ENCODE data around the gene ZBTB8A.
"Not testable (repeated sequence)": the region's sequence is repeated elsewhere in the genome, so short reads cannot be mapped to it uniquely, and the experiment has no call there.

Gene ZBTB8A

GRCh38 chr1:32509939-32510338 lies 29.3 kb upstream of the ZBTB8A start:
- DNase-seq (ENCODE audit: low read depth, low spot score) = no peak
- CTCF ChIA-PET = interaction anchor here (1.0 to 1.9 kb wide), 2 partner anchors 10 to 363 kb away, joined by 4 to 17 read pairs; no protein-coding TSS in a partner anchor
- no peak for TF ChIP-seq CTCF (IDR thresholded peaks at IDR 0.05; ENCODE audit: insufficient read depth, low read length, missing control alignments)
- POLR2A ChIA-PET = no interaction called here
- no peak overlapping the region for H3K4me3 ChIP-seq (ENCODE audit: low read depth, low read length)

- TF ChIP-seq CTCF (IDR thresholded peaks at IDR 0.05; ENCODE audit: insufficient read depth, low read length, missing control alignments) = no peak
These were observed 22.8 kb upstream of the ZBTB8A start for GRCh38 chr1:32516402-32516801.

GRCh38 chr1:32518976-32519375 lies 20.3 kb upstream of the ZBTB8A start:
- CTCF ChIA-PET = interaction anchor here (0.6 to 6.1 kb wide), 17 partner anchors 8 to 356 kb away, joined by 3 to 64 read pairs (median 5); partner anchors contain the start of gene ZBTB8A

More at GRCh38 chr1:32516402-32516801, 22.8 kb upstream of the ZBTB8A start:
- DNase-seq (ENCODE audit: low read depth, low spot score) = no peak
- CTCF ChIA-PET = no interaction called here
- POLR2A ChIA-PET = no interaction called here
- no peak overlapping the region for H3K4me3 ChIP-seq (ENCODE audit: low read depth, low read length)

GRCh38 chr1:32521165-32521564 lies 18.1 kb upstream of the ZBTB8A start:
- no peak overlapping the region for H3K4me3 ChIP-seq (ENCODE audit: low read depth, low read length)
- CTCF ChIA-PET = interaction anchor here (0.6 to 6.1 kb wide), 31 partner anchors 9 to 351 kb away, joined by 3 to 64 read pairs (median 4); partner anchors contain the start of genes RBBP4 and ZBTB8A
- POLR2A ChIA-PET = interaction anchor here (0.6 to 0.7 kb wide), 3 partner anchors 20 to 335 kb away, joined by 3 to 7 read pairs (median 5); no protein-coding TSS in a partner anchor
- TF ChIP-seq CTCF (IDR thresholded peaks at IDR 0.05; ENCODE audit: insufficient read depth, low read length, missing control alignments) = no peak
- no peak for DNase-seq (ENCODE audit: low read depth, low spot score)

More at GRCh38 chr1:32518976-32519375, 20.3 kb upstream of the ZBTB8A start:
- no peak for DNase-seq (ENCODE audit: low read depth, low spot score)
- POLR2A ChIA-PET = interaction anchor here (1.1 kb wide), 1 partner anchor 21 kb away, joined by 4 read pairs; the partner anchor contains the start of gene ZBTB8A
- no peak for TF ChIP-seq CTCF (IDR thresholded peaks at IDR 0.05; ENCODE audit: insufficient read depth, low read length, missing control alignments)
- no peak overlapping the region for H3K4me3 ChIP-seq (ENCODE audit: low read depth, low read length)

GRCh38 chr1:32525053-32525452 lies 14.2 kb upstream of the ZBTB8A start:
- no peak overlapping the region for H3K4me3 ChIP-seq (ENCODE audit: low read depth, low read length)
- DNase-seq (ENCODE audit: low read depth, low spot score) = no peak
- TF ChIP-seq CTCF (IDR thresholded peaks at IDR 0.05; ENCODE audit: insufficient read depth, low read length, missing control alignments) = no peak
- CTCF ChIA-PET = interaction anchor here (1.1 to 1.4 kb wide), 2 partner anchors 11 to 21 kb away, joined by 3 to 4 read pairs; no protein-coding TSS in a partner anchor
- POLR2A ChIA-PET = no interaction called here

- no peak for TF ChIP-seq CTCF (IDR thresholded peaks at IDR 0.05; ENCODE audit: insufficient read depth, low read length, missing control alignments)
- no peak overlapping the region for H3K4me3 ChIP-seq (ENCODE audit: low read depth, low read length)
- POLR2A ChIA-PET = interaction anchor here (0.7 kb wide), 1 partner anchor 125 kb away, joined by 3 read pairs; no protein-coding TSS in a partner anchor
- CTCF ChIA-PET = interaction anchor here (1.1 to 2.4 kb wide), 3 partner anchors 8 to 22 kb away, joined by 3 to 5 read pairs (median 4); no protein-coding TSS in a partner anchor
- DNase-seq (ENCODE audit: low read depth, low spot score) = no peak
These were observed 13.4 kb upstream of the ZBTB8A start for GRCh38 chr1:32525661-32526444.

GRCh38 chr1:32528550-32528949 lies 10.7 kb upstream of the ZBTB8A start:
- CTCF ChIA-PET = interaction anchor here (0.6 kb wide), 1 partner anchor 9 kb away, joined by 3 read pairs; no protein-coding TSS in a partner anchor
- DNase-seq (ENCODE audit: low read depth, low spot score); H3K4me3 ChIP-seq (ENCODE audit: low read depth, low read length); POLR2A ChIA-PET: not testable (repeated sequence)
